AG04450 (cell line): ENCODE measurements around the gene FEM1B. TPM values are rescaled to one million over a fixed set of nuclear protein-coding genes. Genes with fewer than 3 reads are reported as not detected.

Experiments used
- CTCF ChIA-PET: fragments of 300-600, 350-600 bp; formaldehyde crosslinking; extraction: SDS; loops from one replicate; lab custom pipeline; 2022; ENCODE audit warnings: antibody characterized with exemption, inconsistent platforms; lab: Charles Lee
- POLR2A ChIA-PET: fragments of 350-600 bp; formaldehyde crosslinking; extraction: SDS; loops from one replicate; lab custom pipeline; 2021; ENCODE audit warnings: antibody characterized with exemption, inconsistent platforms; lab: Yijun Ruan, JAX
- DNase-seq: peaks from one replicate; pipeline ENCODE4 v3.0.0-alpha.2; 2011; ENCODE audit warnings: low read depth, low spot score
- H3K27ac ChIP-seq: one replicate; pipeline ENCODE4 v1.5.1; 2012; ENCODE audit warnings: low read depth, low read length, control low read depth
- H3K27me3 ChIP-seq: one replicate; pipeline ENCODE4 v1.6.0; 2012; ENCODE audit warnings: low read length; ENCODE audit not compliant: control insufficient read depth, insufficient read depth
- H3K4me3 ChIP-seq: 2 replicates; pipeline ENCODE4 v1.5.1; 2011; ENCODE audit warnings: mild to moderate bottlenecking, low read depth, low read length, control low read depth
- H3K9me3 ChIP-seq: 2 replicates; pipeline ENCODE4 v1.5.1; 2012; ENCODE audit warnings: low read length; ENCODE audit not compliant: control insufficient read depth, insufficient read depth
- CTCF ChIP-seq: IDR thresholded peaks from 2 replicates; pipeline ENCODE4 v1.5.1; 2011; ENCODE audit warnings: low read depth, low read length, control low read depth, inconsistent platforms
- polyA plus RNA-seq: library from polyadenylated mRNA; depleted of rRNA; stranded (reverse); fragments of >200 nt; gene quantifications from 2 replicates; pipeline ENCODE4 v1.2.3, GENCODE V29; 2011

The FEM1B gene
- polyA plus RNA-seq, 1 experiment, result 46.5 TPM

GRCh38 chr15:68286256-68286655, 8.7 kb downstream of the FEM1B start:
- ChIA-PET CTCF (no interaction called here), POLR2A (no interaction called here)
- DNase-seq, result no peak
- Histone ChIP-seq H3K9me3 (no peaks in the 10 kb centered on the region), H3K27ac (no peak overlapping the region), H3K27me3 (no peaks in the 10 kb centered on the region), H3K4me3 (no peak overlapping the region)
- TF ChIP-seq CTCF, result no peak

GRCh38 chr15:68289057-68289456, 11.5 kb downstream of the FEM1B start:
- H3K27ac ChIP-seq, result no peak overlapping the region
- ChIA-PET CTCF (interaction anchor here (1.6 to 2.4 kb wide), 2 partner anchors 17 to 36 kb away, joined by 4 to 10 read pairs; no protein-coding TSS in a partner anchor), POLR2A (interaction anchor here (1.0 kb wide), 1 partner anchor 11 kb away, joined by 3 read pairs; the partner anchor contains the start of gene FEM1B)
- no peak for DNase-seq
- no peak for TF ChIP-seq CTCF
- no peak overlapping the region for H3K4me3 ChIP-seq
- no peaks in the 10 kb centered on the region for H3K27me3 ChIP-seq
- no peaks in the 10 kb centered on the region for H3K9me3 ChIP-seq

GRCh38 chr15:68289621-68290352, 12.2 kb downstream of the FEM1B start:
- Histone ChIP-seq H3K9me3 (no peaks in the 10 kb centered on the region), H3K27ac (no peak overlapping the region), H3K27me3 (no peaks in the 10 kb centered on the region), H3K4me3 (no peak overlapping the region)
- ChIA-PET CTCF (interaction anchor here (1.6 to 2.4 kb wide), 2 partner anchors 17 to 37 kb away, joined by 4 to 10 read pairs; no protein-coding TSS in a partner anchor), POLR2A (interaction anchor here (1.0 kb wide), 1 partner anchor 12 kb away, joined by 3 read pairs; the partner anchor contains the start of gene FEM1B)
- TF ChIP-seq CTCF, result no peak
- no peak for DNase-seq

- no peak for TF ChIP-seq CTCF
- Histone ChIP-seq H3K27me3 (no peaks in the 10 kb centered on the region), H3K4me3 (no peak overlapping the region), H3K9me3 (no peaks in the 10 kb centered on the region), H3K27ac (no peak overlapping the region)
- POLR2A ChIA-PET, result interaction anchor here (0.5 to 1.4 kb wide), 2 partner anchors 13 to 22 kb away, joined by 4 to 9 read pairs; partner anchors contain the start of gene FEM1B
- DNase-seq, result no peak
- CTCF ChIA-PET, result interaction anchor here (1.6 to 2.4 kb wide), 3 partner anchors 16 to 38 kb away, joined by 4 to 11 read pairs (median 10); no protein-coding TSS in a partner anchor
These were observed 13.2 kb downstream of the FEM1B start for GRCh38 chr15:68290715-68291114.
